Measurements from ENCODE around the gene RILP.
"Not testable (repeated sequence)": the region's sequence is repeated elsewhere in the genome, so short reads cannot be mapped to it uniquely, and the experiment has no call there.

RILP gene, protein sequence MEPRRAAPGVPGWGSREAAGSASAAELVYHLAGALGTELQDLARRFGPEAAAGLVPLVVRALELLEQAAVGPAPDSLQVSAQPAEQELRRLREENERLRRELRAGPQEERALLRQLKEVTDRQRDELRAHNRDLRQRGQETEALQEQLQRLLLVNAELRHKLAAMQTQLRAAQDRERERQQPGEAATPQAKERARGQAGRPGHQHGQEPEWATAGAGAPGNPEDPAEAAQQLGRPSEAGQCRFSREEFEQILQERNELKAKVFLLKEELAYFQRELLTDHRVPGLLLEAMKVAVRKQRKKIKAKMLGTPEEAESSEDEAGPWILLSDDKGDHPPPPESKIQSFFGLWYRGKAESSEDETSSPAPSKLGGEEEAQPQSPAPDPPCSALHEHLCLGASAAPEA

DNA sequence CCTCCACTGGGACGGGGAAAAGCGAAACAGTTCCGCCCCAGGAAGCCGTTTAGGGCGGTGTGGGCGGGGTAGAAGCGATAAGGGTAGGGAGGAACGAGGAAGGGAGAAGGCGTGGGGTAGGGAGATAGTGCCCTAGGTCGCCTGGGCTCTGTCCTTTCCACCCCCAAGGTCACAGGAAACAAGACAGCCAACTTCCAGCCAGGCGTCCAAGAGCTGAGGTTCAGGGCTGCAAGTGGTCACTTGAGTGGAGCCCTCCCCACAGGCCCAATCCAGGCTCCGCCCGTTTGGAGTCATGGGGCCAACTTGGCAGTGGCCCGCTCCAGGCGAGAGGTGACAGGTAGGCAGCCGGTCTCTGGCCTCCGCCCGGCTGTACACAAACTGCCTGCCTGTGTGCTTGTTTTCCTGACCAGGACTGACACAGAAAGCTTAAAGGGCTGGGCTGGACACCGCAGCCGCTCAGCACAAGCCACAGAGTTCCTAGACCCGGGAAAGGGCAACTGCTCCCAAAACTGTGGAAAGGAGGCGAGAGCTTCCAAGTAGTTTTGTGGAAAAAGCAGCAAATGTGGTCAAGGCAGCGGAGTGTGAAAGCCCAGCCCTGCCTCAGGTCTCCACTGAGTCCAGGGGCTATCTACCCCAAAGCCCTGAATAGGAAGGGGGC, at the start of gene RILP:
TSS of gene RILP (minus strand) at position 23 of the 658 bp plus-strand sequence. CDS start 62 bp downstream, outside the sequence.
- peak within 1 kb of the TSS; percentile 52 for H3K4me3 ChIP-seq (ENCODE audit: control insufficient read depth, low read depth, low read length)
- no peak for DNase-seq (ENCODE audit: low read depth)
- TF ChIP-seq, protein P1, sequence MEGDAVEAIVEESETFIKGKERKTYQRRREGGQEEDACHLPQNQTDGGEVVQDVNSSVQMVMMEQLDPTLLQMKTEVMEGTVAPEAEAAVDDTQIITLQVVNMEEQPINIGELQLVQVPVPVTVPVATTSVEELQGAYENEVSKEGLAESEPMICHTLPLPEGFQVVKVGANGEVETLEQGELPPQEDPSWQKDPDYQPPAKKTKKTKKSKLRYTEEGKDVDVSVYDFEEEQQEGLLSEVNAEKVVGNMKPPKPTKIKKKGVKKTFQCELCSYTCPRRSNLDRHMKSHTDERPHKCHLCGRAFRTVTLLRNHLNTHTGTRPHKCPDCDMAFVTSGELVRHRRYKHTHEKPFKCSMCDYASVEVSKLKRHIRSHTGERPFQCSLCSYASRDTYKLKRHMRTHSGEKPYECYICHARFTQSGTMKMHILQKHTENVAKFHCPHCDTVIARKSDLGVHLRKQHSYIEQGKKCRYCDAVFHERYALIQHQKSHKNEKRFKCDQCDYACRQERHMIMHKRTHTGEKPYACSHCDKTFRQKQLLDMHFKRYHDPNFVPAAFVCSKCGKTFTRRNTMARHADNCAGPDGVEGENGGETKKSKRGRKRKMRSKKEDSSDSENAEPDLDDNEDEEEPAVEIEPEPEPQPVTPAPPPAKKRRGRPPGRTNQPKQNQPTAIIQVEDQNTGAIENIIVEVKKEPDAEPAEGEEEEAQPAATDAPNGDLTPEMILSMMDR (IDR thresholded peaks at IDR 0.05; ENCODE audit: control insufficient read depth, insufficient read depth, low read depth, low read length, missing control alignments) = peak; percentile 3

DNA sequence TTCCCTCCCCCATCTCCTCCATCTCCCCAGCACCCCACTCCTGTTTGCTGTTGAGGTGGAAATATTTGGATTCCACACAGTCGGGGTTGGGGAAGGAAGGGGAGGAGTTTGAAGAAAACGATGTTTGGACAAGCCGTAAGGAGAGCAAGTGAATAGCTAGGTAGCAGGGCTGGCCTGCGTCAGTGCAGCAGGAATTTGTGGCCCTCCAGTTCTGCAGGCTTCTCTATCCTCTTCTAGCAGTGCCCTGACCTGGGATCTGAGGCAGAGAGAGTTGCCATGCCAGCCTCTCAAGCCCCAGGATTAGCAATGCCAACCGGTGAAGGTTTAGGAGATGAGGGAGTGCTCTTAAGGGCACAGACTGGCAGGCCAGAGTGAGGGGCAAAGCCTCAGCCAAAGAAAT, 48.0 kb upstream of the RILP start:
- no peak overlapping the region for H3K4me3 ChIP-seq (ENCODE audit: control insufficient read depth, low read depth, low read length)
- no peak for DNase-seq (ENCODE audit: low read depth)
- TF ChIP-seq, protein P1 (IDR thresholded peaks at IDR 0.05; ENCODE audit: control insufficient read depth, insufficient read depth, low read depth, low read length, missing control alignments) = no peak

DNA sequence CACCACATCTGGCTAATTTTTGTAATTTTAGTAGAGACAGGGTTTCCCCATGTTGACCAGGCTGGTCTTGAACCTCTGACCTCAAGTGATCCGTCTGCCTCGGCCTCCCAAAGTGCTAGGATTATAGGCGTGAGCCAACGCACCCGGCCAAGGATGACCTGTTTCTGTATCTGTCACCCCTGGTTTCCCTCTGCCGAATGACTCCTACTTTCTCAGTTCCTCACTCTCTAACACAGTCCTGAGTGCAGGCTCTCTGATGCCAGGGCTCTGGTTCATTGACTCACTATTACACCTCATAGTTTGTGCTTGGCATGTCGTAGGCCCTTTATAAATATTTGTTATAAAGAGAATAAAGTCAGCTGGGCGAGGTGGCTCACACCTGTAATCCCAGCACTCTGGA, 45.7 kb upstream of the RILP start:
- TF ChIP-seq, protein P1 (IDR thresholded peaks at IDR 0.05; ENCODE audit: control insufficient read depth, insufficient read depth, low read depth, low read length, missing control alignments) = no peak
- no peak for DNase-seq (ENCODE audit: low read depth)

DNA sequence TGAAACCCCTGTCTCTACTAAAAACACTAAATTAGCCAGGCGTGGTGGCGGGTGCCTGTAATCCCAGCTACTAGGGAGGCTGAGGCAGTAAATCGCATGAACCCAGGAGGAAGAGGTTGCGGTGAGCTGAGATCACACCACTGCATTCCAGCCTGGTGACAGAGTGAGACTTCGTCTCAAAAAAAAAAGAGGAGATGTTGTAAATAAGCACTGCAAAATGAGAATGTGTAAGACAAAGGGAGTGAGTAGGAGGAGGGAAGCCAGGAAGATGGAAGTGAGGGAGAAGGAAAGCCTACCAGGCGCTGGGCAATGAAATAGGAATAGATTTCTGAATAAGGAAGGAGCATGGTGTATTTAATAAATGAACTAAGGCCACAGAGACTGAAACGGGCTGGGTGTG, 43.7 kb upstream of the RILP start:
- DNase-seq (ENCODE audit: low read depth) = no peak
- TF ChIP-seq, protein P1 (IDR thresholded peaks at IDR 0.05; ENCODE audit: control insufficient read depth, insufficient read depth, low read depth, low read length, missing control alignments) = no peak

More for the DNA sequence above, 45.7 kb upstream of the RILP start:
- no peak overlapping the region for H3K4me3 ChIP-seq (ENCODE audit: control insufficient read depth, low read depth, low read length)

DNA sequence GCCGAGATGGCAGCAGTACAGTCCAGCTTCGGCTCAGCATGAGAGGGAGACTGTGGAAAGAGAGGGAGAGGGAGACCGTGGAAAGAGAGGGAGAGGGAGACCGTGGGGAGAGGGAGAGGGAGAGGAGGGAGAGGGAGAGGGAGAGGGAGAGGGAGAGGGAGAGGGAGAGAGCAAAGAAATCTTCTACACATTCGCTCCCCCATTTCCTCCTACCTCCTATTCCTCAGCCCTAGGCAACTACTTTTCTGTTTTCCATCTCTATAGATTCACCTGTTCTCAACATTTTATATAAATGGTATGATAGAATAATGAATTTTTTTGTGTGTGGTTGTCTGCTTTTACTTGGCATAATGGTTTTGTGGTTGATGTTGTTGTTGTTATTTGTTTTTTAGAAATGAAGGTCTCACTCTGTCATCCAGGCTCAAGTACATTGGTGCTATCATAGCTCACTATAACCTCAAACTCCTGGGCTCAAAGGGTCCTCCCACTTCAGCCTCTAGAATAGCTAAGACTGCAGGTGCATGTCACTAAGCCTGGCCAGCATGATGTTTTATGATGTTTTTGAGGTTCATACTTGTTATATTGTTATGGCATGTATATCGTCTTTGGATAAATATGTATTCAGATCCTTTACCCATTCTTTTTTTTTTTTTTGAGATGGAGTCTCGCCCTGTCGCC, 41.0 kb upstream of the RILP start:
- no peak for DNase-seq (ENCODE audit: low read depth)
- TF ChIP-seq, protein P1 (IDR thresholded peaks at IDR 0.05; ENCODE audit: control insufficient read depth, insufficient read depth, low read depth, low read length, missing control alignments) = no peak
- H3K4me3 ChIP-seq (ENCODE audit: control insufficient read depth, low read depth, low read length) = no peak overlapping the region

More for the DNA sequence above, 43.7 kb upstream of the RILP start:
- no peak overlapping the region for H3K4me3 ChIP-seq (ENCODE audit: control insufficient read depth, low read depth, low read length)

DNA sequence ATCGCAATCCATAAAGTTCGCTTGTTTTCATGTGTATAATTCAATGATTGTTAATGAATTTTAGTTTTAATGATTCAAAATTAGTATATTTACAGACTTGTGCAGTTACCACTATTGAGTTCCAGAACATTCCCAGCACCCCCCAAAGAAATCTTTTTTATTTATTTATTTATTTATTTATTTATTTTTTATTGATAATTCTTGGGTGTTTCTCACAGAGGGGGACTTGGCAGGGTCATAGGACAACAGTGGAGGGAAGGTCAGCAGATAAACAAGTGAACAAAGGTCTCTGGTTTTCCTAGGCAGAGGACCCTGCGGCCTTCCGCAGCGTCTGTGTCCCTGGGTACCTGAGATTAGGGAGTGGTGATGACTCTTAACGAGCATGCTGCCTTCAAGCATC, 38.7 kb upstream of the RILP start:
- not testable (repeated sequence) for H3K4me3 ChIP-seq (ENCODE audit: control insufficient read depth, low read depth, low read length); DNase-seq (ENCODE audit: low read depth)
